ENCODE data around the gene UTP20.

- TF ChIP-seq CTCF (conservative IDR thresholded peaks at IDR 0.05 in 1 of 2, IDR thresholded peaks at IDR 0.05 in 1 of 2; ENCODE audit: extremely low read depth in 1 of 2, insufficient read depth in 1 of 2, low read depth in 1 of 2, low read length in 2 of 2) (no peak), EZH2 (IDR thresholded peaks at IDR 0.05; ENCODE audit: borderline replicate concordance, low read length) (no peak)
Observed at GRCh38 chr12:101407436-101408345, 127.8 kb downstream of the UTP20 start, which contains the start of gene ARL1.

All from mammary epithelial cell (primary cell).